ENCODE data around the gene NDUFB10. TPM values are rescaled to one million over a fixed set of nuclear protein-coding genes. Genes with fewer than 3 reads are reported as not detected.
"Not testable (repeated sequence)": the region's sequence is repeated elsewhere in the genome, so short reads cannot be mapped to it uniquely, and the experiment has no call there.

Gene NDUFB10
- total and polyA plus RNA-seq, 12 donors = 375 to 1,046 (median 590) TPM

DNA sequence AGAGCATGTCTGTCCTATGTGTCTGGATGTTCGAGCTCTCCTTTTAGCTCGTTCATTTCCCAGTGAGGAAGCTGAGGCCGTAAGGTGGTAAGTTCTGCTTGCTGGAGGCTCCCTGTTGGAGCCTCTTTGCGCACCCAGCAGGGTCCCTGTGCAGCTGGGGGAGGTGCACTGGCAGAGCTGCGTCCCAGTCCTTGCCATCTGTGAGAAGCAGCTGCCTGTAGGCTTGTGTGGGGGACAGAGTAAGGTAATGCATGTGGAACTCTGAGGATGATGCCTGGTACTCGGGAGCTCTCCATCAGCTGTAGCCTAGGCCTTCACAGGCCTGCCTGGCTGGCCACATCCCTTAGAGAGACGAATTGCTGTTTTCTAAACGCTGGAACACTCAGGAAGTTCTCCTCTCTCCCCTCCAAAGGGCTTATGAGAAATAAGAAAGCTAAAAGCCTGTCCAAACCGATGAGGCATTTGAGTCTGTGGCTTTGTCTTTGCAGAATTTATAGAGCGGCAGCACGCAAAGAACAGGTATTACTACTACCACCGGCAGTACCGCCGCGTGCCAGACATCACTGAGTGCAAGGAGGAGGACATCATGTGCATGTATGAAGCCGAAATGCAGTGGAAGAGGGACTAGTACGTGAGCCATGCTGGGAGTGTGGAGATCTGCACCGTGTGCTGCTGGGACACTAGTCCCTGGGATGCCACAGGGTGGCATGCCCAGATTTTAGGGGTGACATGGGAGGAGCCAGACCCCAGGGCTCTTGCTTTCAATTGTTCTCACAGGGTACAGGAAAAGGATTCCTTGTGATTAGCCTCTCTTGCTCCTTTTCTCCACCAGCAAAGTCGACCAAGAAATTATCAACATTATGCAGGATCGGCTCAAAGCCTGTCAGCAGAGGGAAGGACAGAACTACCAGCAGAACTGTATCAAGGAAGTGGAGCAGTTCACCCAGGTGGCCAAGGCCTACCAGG lies 1.6 kb downstream of the NDUFB10 start:
- H3K27me3 ChIP-seq = no peaks in the 10 kb centered on the region
- DNase-seq (no peak), ATAC-seq (no peak)
- TF ChIP-seq, protein P1, sequence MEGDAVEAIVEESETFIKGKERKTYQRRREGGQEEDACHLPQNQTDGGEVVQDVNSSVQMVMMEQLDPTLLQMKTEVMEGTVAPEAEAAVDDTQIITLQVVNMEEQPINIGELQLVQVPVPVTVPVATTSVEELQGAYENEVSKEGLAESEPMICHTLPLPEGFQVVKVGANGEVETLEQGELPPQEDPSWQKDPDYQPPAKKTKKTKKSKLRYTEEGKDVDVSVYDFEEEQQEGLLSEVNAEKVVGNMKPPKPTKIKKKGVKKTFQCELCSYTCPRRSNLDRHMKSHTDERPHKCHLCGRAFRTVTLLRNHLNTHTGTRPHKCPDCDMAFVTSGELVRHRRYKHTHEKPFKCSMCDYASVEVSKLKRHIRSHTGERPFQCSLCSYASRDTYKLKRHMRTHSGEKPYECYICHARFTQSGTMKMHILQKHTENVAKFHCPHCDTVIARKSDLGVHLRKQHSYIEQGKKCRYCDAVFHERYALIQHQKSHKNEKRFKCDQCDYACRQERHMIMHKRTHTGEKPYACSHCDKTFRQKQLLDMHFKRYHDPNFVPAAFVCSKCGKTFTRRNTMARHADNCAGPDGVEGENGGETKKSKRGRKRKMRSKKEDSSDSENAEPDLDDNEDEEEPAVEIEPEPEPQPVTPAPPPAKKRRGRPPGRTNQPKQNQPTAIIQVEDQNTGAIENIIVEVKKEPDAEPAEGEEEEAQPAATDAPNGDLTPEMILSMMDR (IDR thresholded peaks at IDR 0.05) = no peak
- no peaks in the 10 kb centered on the region for H3K9me3 ChIP-seq
- H3K36me3 ChIP-seq = peaks cover 0 to 36% (median 30%) of the 10 kb centered on the region in 9 donors
- 49 to 53% methylated on average over 20 of the region's 20 CpGs for WGBS, 2 donors
- peaks cover 10 to 57% (median 40%) of the 10 kb centered on the region in 9 donors for H3K4me1 ChIP-seq
- H3K4me3 ChIP-seq = peak overlapping the region in 9 of 10 donors; percentile 63 to 99 (median 96)
- intact Hi-C loops (cut with DNase I) = no loop called here
- peak overlapping the region in 8 of 10 donors; percentile 88 to 98 (median 96) for H3K27ac ChIP-seq

DNA sequence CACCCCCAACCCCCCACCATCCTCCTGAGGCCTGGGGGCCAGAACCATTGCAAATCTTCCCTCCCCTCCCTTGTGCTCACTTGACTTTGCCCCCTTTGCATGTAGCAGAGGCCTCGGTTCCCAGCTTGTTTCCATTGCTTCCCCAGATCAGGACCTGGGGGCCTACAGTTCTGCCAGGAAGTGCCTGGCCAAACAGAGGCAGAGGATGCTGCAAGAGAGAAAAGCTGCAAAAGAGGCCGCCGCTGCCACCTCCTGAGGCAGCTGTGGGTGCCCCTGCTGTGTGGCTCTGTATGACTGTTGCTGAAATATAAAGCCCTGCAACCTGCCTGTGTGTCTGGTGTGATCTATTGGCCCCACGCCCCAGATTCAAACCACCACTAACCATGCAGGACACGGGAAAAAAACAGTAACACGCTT lies 2.3 kb downstream of the NDUFB10 start:
- Histone ChIP-seq H3K27ac (no peak overlapping the region), H3K9me3 (no peaks in the 10 kb centered on the region), H3K4me3 (no peak overlapping the region), H3K27me3 (no peaks in the 10 kb centered on the region), H3K36me3 (peaks cover 0 to 36% (median 30%) of the 10 kb centered on the region in 9 donors), H3K4me1 (peaks cover 10 to 58% (median 44%) of the 10 kb centered on the region in 9 donors)
- DNase-seq = no peak
- ATAC-seq = no peak
- TF ChIP-seq, protein P1 (IDR thresholded peaks at IDR 0.05) = no peak
- WGBS, 2 donors = 64 to 67% methylated on average over 6 of the region's 6 CpGs
- intact Hi-C loops (cut with DNase I) = no loop called here

DNA sequence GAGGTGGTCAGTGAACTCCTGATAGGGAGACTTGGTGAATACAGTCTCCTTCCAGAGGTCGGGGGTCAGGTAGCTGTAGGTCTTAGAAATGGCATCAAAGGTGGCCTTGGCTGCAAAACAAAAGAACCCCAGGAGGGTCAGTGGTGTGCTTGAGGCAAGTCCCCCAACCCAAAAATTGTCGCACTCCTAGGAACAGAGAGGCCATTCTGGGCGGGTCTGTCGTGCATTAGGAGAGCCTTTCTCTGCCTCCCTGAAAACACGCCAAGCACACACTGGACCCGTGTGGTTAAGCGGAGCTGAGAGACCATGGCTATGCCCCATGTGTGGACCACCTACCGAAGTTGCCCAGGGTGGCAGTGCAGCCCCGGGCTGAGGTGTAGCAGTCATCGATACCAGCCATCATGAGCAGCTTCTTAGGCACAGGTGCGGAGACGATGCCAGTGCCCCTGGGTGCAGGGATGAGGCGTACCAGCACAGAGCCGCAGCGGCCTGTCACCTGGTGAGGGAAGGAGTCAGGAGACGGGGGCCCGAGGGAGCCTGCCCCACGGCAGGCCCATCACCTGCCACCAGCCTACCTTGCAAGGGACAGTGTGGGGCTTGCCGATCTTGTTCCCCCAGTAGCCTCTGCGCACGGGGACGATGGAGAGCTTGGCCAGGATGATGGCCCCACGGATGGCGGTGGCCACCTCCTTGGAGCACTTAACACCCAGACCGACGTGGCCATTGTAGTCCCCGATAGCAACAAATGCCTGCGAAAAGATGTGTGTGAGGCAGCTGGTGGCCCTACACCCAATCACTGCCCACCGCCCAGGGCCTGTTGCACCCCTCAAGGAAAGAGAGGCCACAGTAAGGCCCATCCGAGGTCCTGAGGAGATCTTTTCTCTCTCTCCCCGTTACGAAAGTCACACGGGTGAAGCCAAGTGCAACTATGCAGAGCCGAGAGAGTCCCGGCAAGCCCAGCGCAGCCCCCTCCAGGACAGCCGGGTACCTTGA lies 3.1 kb downstream of the NDUFB10 start:
- DNase-seq; ATAC-seq; H3K9me3 ChIP-seq; intact Hi-C loops (cut with DNase I); H3K27me3 ChIP-seq: not testable (repeated sequence)
- Histone ChIP-seq H3K4me3 (peak overlapping the region in 1 of 10 donors; percentile 90), H3K36me3 (peaks cover 0 to 36% (median 30%) of the 10 kb centered on the region in 9 donors), H3K27ac (peak overlapping the region in 1 of 10 donors; percentile 99), H3K4me1 (peaks cover 10 to 58% (median 44%) of the 10 kb centered on the region in 9 donors)
- WGBS, 2 donors = 85 to 88% methylated on average over 35 to 37 of the region's 37 CpGs

DNA sequence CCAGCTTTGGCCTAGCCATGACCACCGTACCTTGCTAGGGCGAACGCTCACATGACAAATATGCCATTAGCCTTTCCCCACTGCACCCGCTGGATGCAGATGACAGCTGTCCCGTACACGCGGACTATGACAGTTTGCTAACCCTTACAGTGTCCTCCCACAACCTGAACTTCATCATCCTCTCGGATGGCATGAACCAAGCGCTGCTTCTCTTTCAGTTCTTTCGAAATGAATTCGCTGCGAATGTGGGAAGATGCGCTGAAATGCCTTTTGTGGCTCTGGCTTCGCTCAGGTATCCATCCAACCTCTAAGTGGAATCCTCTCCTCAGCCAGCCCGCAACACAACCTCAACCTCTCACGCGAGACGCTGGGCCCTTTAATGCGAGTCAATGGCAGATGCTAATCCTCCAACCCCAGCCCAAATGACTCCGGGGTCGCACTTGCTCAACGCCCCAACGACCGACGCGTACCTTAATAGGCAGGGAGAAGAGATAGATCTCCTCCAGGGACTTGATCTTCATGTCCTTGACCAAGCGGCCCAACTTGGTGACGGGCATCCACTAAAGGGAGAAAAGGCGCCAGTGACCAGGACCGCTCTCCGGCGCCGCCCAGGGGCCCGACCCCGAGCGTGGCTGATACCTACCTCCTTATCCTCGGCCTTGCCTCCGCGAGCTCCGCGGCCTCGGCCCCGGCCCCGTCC lies 4.6 kb downstream of the NDUFB10 start:
- intact Hi-C loops (cut with DNase I) = no loop called here
- H3K36me3 ChIP-seq = peaks cover 0 to 36% (median 30%) of the 10 kb centered on the region in 9 donors
- peak; percentile 0 to 36 (median 18) for ATAC-seq
- 8 to 13% methylated on average over 44 of the region's 44 CpGs for WGBS, 2 donors
- peak overlapping the region; percentile 55 to 100 (median 92) for H3K4me3 ChIP-seq
- H3K27ac ChIP-seq = peak overlapping the region; percentile 80 to 100 (median 96)
- TF ChIP-seq, protein P1 (IDR thresholded peaks at IDR 0.05) = peak in 5 of 9 donors; percentile 11 to 55 (median 42)
- H3K4me1 ChIP-seq = peaks cover 10 to 54% (median 41%) of the 10 kb centered on the region in 9 donors
- peak in 1 of 2 donors; percentile 60 for DNase-seq
- H3K27me3 ChIP-seq = no peaks in the 10 kb centered on the region
- H3K9me3 ChIP-seq = no peaks in the 10 kb centered on the region
